ENCODE data around the gene SMIM23. TPM values are rescaled to one million over a fixed set of nuclear protein-coding genes. Genes with fewer than 3 reads are reported as not detected.

Gene SMIM23
- total and polyA plus RNA-seq, 10 of the 15 experiments (the other 5 are each of a cell fraction or from before 2014, with no cell fraction given): not detected

- no peak for TF ChIP-seq ZBTB11 (CRISPR knock-in tag; IDR thresholded peaks at IDR 0.05)
These were observed 21.4 kb upstream of the SMIM23 start (continued) for GRCh38 chr5:171764265-171764664.

- H3K79me2 ChIP-seq (ENCODE audit: control insufficient read depth, insufficient read depth, low read length): no peaks in the 10 kb centered on the region
- in situ Hi-C loops (cut with MboI) (no loop called here), intact Hi-C loops (cut with micrococcal nuclease; ENCODE audit: unreplicated experiment) (no loop called here)
- CTCF ChIA-PET: no interaction called here
- no peaks in the 10 kb centered on the region; the same call in 1 of the 2 replicates for H4K20me1 ChIP-seq (ENCODE audit: control insufficient read depth, insufficient read depth)
- ATAC-seq: no peak
- WGBS (ENCODE audit: insufficient coverage, insufficient replicate concordance, low lambda C conversion rate, missing lambda C conversion rate): 3% methylated on average over 2 of the region's 2 CpGs
- SMC1A ChIA-PET (ENCODE audit: uncharacterized antibody, unreplicated experiment): no interaction called here
- no peaks in the 10 kb centered on the region for H3K27me3 ChIP-seq (replicated peaks in 1 of 2; ENCODE audit: control insufficient read depth in 2 of 2, insufficient read depth in 2 of 2, low read length in 1 of 2)
- RAD21 ChIA-PET (ENCODE audit: unreplicated experiment): no interaction called here
- H3K9me3 ChIP-seq (replicated peaks; ENCODE audit: control insufficient read depth, insufficient read depth, low read length): no peaks in the 10 kb centered on the region
- BruUV-seq (replicated peaks): no TSS peak
- H3K4me1 ChIP-seq (ENCODE audit: control insufficient read depth, insufficient read depth, low read length): no peaks in the 10 kb centered on the region
- no peak for FAIRE-seq
- H3K4me2 ChIP-seq (ENCODE audit: control insufficient read depth, insufficient read depth): no peak overlapping the region
- H3K4me3 ChIP-seq: no peak overlapping the region
- POLR2A ChIA-PET: no interaction called here
- H2AFZ ChIP-seq (ENCODE audit: control insufficient read depth, low read depth, low read length): no peak overlapping the region
- H3K36me3 ChIP-seq (ENCODE audit: control insufficient read depth in 2 of 2, insufficient read depth in 2 of 2, low read length in 1 of 2): no peaks in the 10 kb centered on the region
- no peak overlapping the region for H3K27ac ChIP-seq (ENCODE audit: control insufficient read depth, insufficient read depth)
- H3K9ac ChIP-seq (ENCODE audit: control insufficient read depth, insufficient read depth, low read length): no peak overlapping the region
- TF ChIP-seq REST (IDR thresholded peaks at IDR 0.05; ENCODE audit: low read depth, low read length): no peak
- TF ChIP-seq FOXM1 (IDR thresholded peaks at IDR 0.05; ENCODE audit: low read depth, low read length): no peak
- TF ChIP-seq IRF4 (IDR thresholded peaks at IDR 0.05; ENCODE audit: low read depth, low read length): no peak
- TF ChIP-seq NR2F1 (conservative IDR thresholded peaks at IDR 0.05): no peak
- no peak for TF ChIP-seq SKIL (IDR thresholded peaks at IDR 0.05; ENCODE audit: low read depth, poor library complexity, severe bottlenecking)
- TF ChIP-seq RB1 (IDR thresholded peaks at IDR 0.05; ENCODE audit: borderline replicate concordance): no peak
- DNase-seq (ENCODE audit: low read depth, low spot score): no peak
These were observed 18.7 kb upstream of the SMIM23 start for GRCh38 chr5:171766875-171767274.

Data from GM12878 (cell line).